Subcutaneous abdominal adipose tissue (tissue), 5 donors: ENCODE results near the gene RNF25.

Source experiments
- H3K27ac ChIP-seq: one replicate; pipeline ENCODE4 v1.7.0; 2013; ENCODE audit warnings: low read depth, mild to moderate bottlenecking, inconsistent platforms, low read length, moderate library complexity
- H3K27me3 ChIP-seq, 5 donors: one replicate each; pipeline ENCODE4 v1.7.0; 2013; ENCODE audit warnings: low read length in 5 of 5, inconsistent platforms in 1 of 5; ENCODE audit not compliant: control insufficient read depth in 5 of 5, insufficient read depth in 4 of 5
- H3K36me3 ChIP-seq, 5 donors: one replicate each; pipeline ENCODE4 v1.7.0; 2013; ENCODE audit warnings: low read length in 5 of 5; ENCODE audit not compliant: control insufficient read depth in 5 of 5, insufficient read depth in 5 of 5
- H3K4me1 ChIP-seq, 5 donors: one replicate each; pipeline ENCODE4 v1.7.0; 2013; ENCODE audit warnings: low read length in 5 of 5, mild to moderate bottlenecking in 3 of 5, moderate library complexity in 1 of 5; ENCODE audit not compliant: control insufficient read depth in 5 of 5, insufficient read depth in 5 of 5
- H3K4me3 ChIP-seq, 5 donors: one replicate each; pipeline ENCODE4 v1.7.0; 2013; ENCODE audit warnings: low read length in 5 of 5, low read depth in 1 of 5
- H3K9ac ChIP-seq, 5 donors: one replicate each; pipeline ENCODE4 v1.7.0; 2013; ENCODE audit warnings: low read length in 5 of 5, mild to moderate bottlenecking in 4 of 5, moderate library complexity in 3 of 5
- H3K9me3 ChIP-seq, 5 donors: one replicate each; pipeline ENCODE4 v1.7.0; 2013; ENCODE audit warnings: low read length in 5 of 5; ENCODE audit not compliant: control insufficient read depth in 5 of 5
- donor health status: healthy.
- donor health status: healthy.
- donor health status: healthy.
- donor health status: healthy.
- donor health status: healthy.

RNF25 gene

GRCh38 chr2:218671654-218672566 lies at the start of gene RNF25, which contains the start of gene STK36:
TSS of gene RNF25 (minus strand) at chr2:218672002. CDS start at chr2:218671970, 32 bp downstream.
TSS of gene STK36 (plus strand) at chr2:218672086. CDS start at chr2:218672830, 744 bp downstream.
- H3K27ac ChIP-seq = peak within 1 kb of the TSS; percentile 65

GRCh38 chr2:218721488-218721887 lies 49.7 kb upstream of the RNF25 start:
- H3K36me3 ChIP-seq = peaks cover 0 to 3% (median 0%) of the 10 kb centered on the region in 5 donors
- no peak overlapping the region for H3K9ac ChIP-seq
- no peak overlapping the region for H3K27ac ChIP-seq
- H3K27me3 ChIP-seq = no peaks in the 10 kb centered on the region
- no peaks in the 10 kb centered on the region for H3K4me1 ChIP-seq
- H3K9me3 ChIP-seq = peaks cover 0 to 11% (median 3%) of the 10 kb centered on the region in 5 donors
- H3K4me3 ChIP-seq = no peak overlapping the region

More at GRCh38 chr2:218671654-218672566, at the start of gene RNF25, which contains the start of gene STK36:
- H3K4me3 ChIP-seq = peak within 1 kb of the TSS; percentile 82 to 98 (median 96)
- H3K9me3 ChIP-seq = no peaks in the 10 kb centered on the region
- peaks cover 3 to 26% (median 21%) of the 10 kb centered on the region in 5 donors for H3K36me3 ChIP-seq
- H3K27me3 ChIP-seq = no peaks in the 10 kb centered on the region
- peaks cover 6 to 22% (median 19%) of the 10 kb centered on the region in 5 donors for H3K4me1 ChIP-seq
- peak within 1 kb of the TSS; percentile 74 to 94 (median 86) for H3K9ac ChIP-seq

GRCh38 chr2:218720048-218721041 lies 48.5 kb upstream of the RNF25 start:
- H3K9ac ChIP-seq = no peak overlapping the region
- H3K4me3 ChIP-seq = no peak overlapping the region
- H3K36me3 ChIP-seq = peaks cover 0 to 8% (median 4%) of the 10 kb centered on the region in 5 donors
- no peaks in the 10 kb centered on the region for H3K4me1 ChIP-seq
- peaks cover 0 to 2% (median 0%) of the 10 kb centered on the region in 5 donors for H3K9me3 ChIP-seq
- H3K27me3 ChIP-seq = no peaks in the 10 kb centered on the region
- H3K27ac ChIP-seq = no peak overlapping the region

GRCh38 chr2:218719457-218719856 lies 47.7 kb upstream of the RNF25 start:
- Histone ChIP-seq H3K9ac (no peak overlapping the region), H3K4me1 (no peaks in the 10 kb centered on the region)

GRCh38 chr2:218718058-218718457 lies 46.3 kb upstream of the RNF25 start:
- Histone ChIP-seq H3K9ac (no peak overlapping the region), H3K36me3 (peaks cover 0 to 8% (median 4%) of the 10 kb centered on the region in 5 donors), H3K4me3 (no peak overlapping the region), H3K27me3 (no peaks in the 10 kb centered on the region), H3K9me3 (no peaks in the 10 kb centered on the region), H3K27ac (no peak overlapping the region), H3K4me1 (no peaks in the 10 kb centered on the region)

More at GRCh38 chr2:218719457-218719856, 47.7 kb upstream of the RNF25 start:
- H3K4me3 ChIP-seq = no peak overlapping the region
- H3K36me3 ChIP-seq = peaks cover 0 to 8% (median 4%) of the 10 kb centered on the region in 5 donors
- H3K9me3 ChIP-seq = no peaks in the 10 kb centered on the region
- H3K27me3 ChIP-seq = no peaks in the 10 kb centered on the region
- H3K27ac ChIP-seq = no peak overlapping the region

GRCh38 chr2:218717262-218717661 lies 45.5 kb upstream of the RNF25 start:
- Histone ChIP-seq H3K27me3 (no peaks in the 10 kb centered on the region), H3K27ac (no peak overlapping the region), H3K36me3 (peaks cover 0 to 8% (median 4%) of the 10 kb centered on the region in 5 donors), H3K4me1 (no peaks in the 10 kb centered on the region), H3K9ac (no peak overlapping the region), H3K4me3 (no peak overlapping the region), H3K9me3 (no peaks in the 10 kb centered on the region)

- Histone ChIP-seq H3K27me3 (no peaks in the 10 kb centered on the region), H3K27ac (no peak overlapping the region), H3K36me3 (peaks cover 0 to 8% (median 4%) of the 10 kb centered on the region in 5 donors), H3K4me3 (no peak overlapping the region), H3K9ac (no peak overlapping the region), H3K4me1 (peaks cover 0 to 11% (median 10%) of the 10 kb centered on the region in 5 donors), H3K9me3 (no peaks in the 10 kb centered on the region)
Observed at GRCh38 chr2:218716070-218716469, 44.3 kb upstream of the RNF25 start.

- Histone ChIP-seq H3K9ac (peak overlapping the region in 1 of 5 donors; percentile 35), H3K27me3 (no peaks in the 10 kb centered on the region), H3K9me3 (no peaks in the 10 kb centered on the region), H3K36me3 (peaks cover 0 to 8% (median 4%) of the 10 kb centered on the region in 5 donors), H3K4me3 (no peak overlapping the region), H3K4me1 (peaks cover 0 to 18% (median 15%) of the 10 kb centered on the region in 5 donors), H3K27ac (no peak overlapping the region)
Observed at GRCh38 chr2:218713922-218714321, 42.1 kb upstream of the RNF25 start.

GRCh38 chr2:218711550-218711929 lies 39.7 kb upstream of the RNF25 start:
- H3K4me3 ChIP-seq = peak overlapping the region; percentile 80 to 90 (median 84)
- peak overlapping the region; percentile 91 for H3K27ac ChIP-seq
- peaks cover 0 to 18% (median 15%) of the 10 kb centered on the region in 5 donors for H3K4me1 ChIP-seq
- H3K36me3 ChIP-seq = peaks cover 0 to 5% (median 4%) of the 10 kb centered on the region in 5 donors
- peak overlapping the region; percentile 66 to 92 (median 89) for H3K9ac ChIP-seq
- H3K9me3 ChIP-seq = no peaks in the 10 kb centered on the region
- no peaks in the 10 kb centered on the region for H3K27me3 ChIP-seq
